Nephron progenitor cell (in vitro differentiated cells): Measurements from ENCODE around the gene RIN2.

ENCODE experiments used
- DNase-seq: peaks from one replicate; pipeline ENCODE4 v3.0.0; 2021
- H3K27ac Mint-ChIP-seq: 2 replicates; pipeline ENCODE4 v1.8.0; 2021; ENCODE audit warnings: mild to moderate bottlenecking, moderate library complexity, mixed read lengths
- H3K27me3 Mint-ChIP-seq: 2 replicates; pipeline ENCODE4 v1.8.0; 2021; ENCODE audit warnings: mild to moderate bottlenecking, low read depth, mixed read lengths; ENCODE audit not compliant: poor library complexity
- H3K36me3 Mint-ChIP-seq: 2 replicates; pipeline ENCODE4 v1.8.0; 2021; ENCODE audit warnings: low read depth, mixed read lengths
- H3K4me1 Mint-ChIP-seq: 2 replicates; pipeline ENCODE4 v1.8.0; 2021; ENCODE audit warnings: mixed read lengths
- H3K4me3 Mint-ChIP-seq: 2 replicates; pipeline ENCODE4 v1.8.0; 2021; ENCODE audit warnings: mild to moderate bottlenecking, moderate library complexity, mixed read lengths
- H3K9me3 Mint-ChIP-seq: 2 replicates; pipeline ENCODE4 v1.8.0; 2021; ENCODE audit warnings: mild to moderate bottlenecking, moderate library complexity, mixed read lengths
- CTCF ChIP-seq: fragments of 200-600 bp; sonication (generic); IDR thresholded peaks from 2 replicates; pipeline ENCODE4 v1.5.0; 2021; ENCODE audit warnings: antibody characterized with exemption

RIN2 gene

GRCh38 chr20:19786311-19786710, 28.3 kb downstream of the RIN2 start:
- TF ChIP-seq CTCF: no peak
- Mint-ChIP-seq H3K4me1 (peaks cover 43% of the 10 kb centered on the region), H3K27ac (peak overlapping the region; percentile 97), H3K36me3 (peaks cover 49% of the 10 kb centered on the region), H3K4me3 (no peak overlapping the region), H3K9me3 (peaks cover 26% of the 10 kb centered on the region), H3K27me3 (no peaks in the 10 kb centered on the region)
- no peak for DNase-seq

GRCh38 chr20:19787366-19787765, 29.3 kb downstream of the RIN2 start:
- no peaks in the 10 kb centered on the region for H3K27me3 Mint-ChIP-seq
- H3K36me3 Mint-ChIP-seq: peaks cover 53% of the 10 kb centered on the region
- no peak for DNase-seq
- H3K27ac Mint-ChIP-seq: no peak overlapping the region
- H3K9me3 Mint-ChIP-seq: peaks cover 26% of the 10 kb centered on the region
- H3K4me1 Mint-ChIP-seq: peaks cover 43% of the 10 kb centered on the region
- H3K4me3 Mint-ChIP-seq: no peak overlapping the region
- TF ChIP-seq CTCF: no peak

GRCh38 chr20:19789009-19789408, 31.0 kb downstream of the RIN2 start:
- no peaks in the 10 kb centered on the region for H3K27me3 Mint-ChIP-seq
- no peak for TF ChIP-seq CTCF
- H3K4me3 Mint-ChIP-seq: no peak overlapping the region
- peaks cover 33% of the 10 kb centered on the region for H3K4me1 Mint-ChIP-seq
- H3K9me3 Mint-ChIP-seq: peaks cover 26% of the 10 kb centered on the region
- H3K36me3 Mint-ChIP-seq: peaks cover 48% of the 10 kb centered on the region
- no peak overlapping the region for H3K27ac Mint-ChIP-seq
- no peak for DNase-seq

GRCh38 chr20:19789446-19789845, 31.4 kb downstream of the RIN2 start:
- Mint-ChIP-seq H3K27me3 (no peaks in the 10 kb centered on the region), H3K9me3 (peaks cover 26% of the 10 kb centered on the region), H3K27ac (no peak overlapping the region), H3K4me1 (peaks cover 30% of the 10 kb centered on the region), H3K4me3 (no peak overlapping the region), H3K36me3 (peaks cover 48% of the 10 kb centered on the region)
- no peak for DNase-seq
- TF ChIP-seq CTCF: no peak

GRCh38 chr20:19791887-19792286, 33.8 kb downstream of the RIN2 start:
- DNase-seq: no peak
- peaks cover 20% of the 10 kb centered on the region for H3K4me1 Mint-ChIP-seq
- TF ChIP-seq CTCF: no peak
- H3K27me3 Mint-ChIP-seq: no peaks in the 10 kb centered on the region
- no peak overlapping the region for H3K27ac Mint-ChIP-seq
- peaks cover 39% of the 10 kb centered on the region for H3K36me3 Mint-ChIP-seq
- no peak overlapping the region for H3K4me3 Mint-ChIP-seq
- H3K9me3 Mint-ChIP-seq: peaks cover 26% of the 10 kb centered on the region

GRCh38 chr20:19793716-19794115, 35.7 kb downstream of the RIN2 start:
- Mint-ChIP-seq H3K9me3 (peaks cover 15% of the 10 kb centered on the region), H3K27ac (peak overlapping the region; percentile 52)
- no peak for TF ChIP-seq CTCF

More at GRCh38 chr20:19793716-19794115, 35.7 kb downstream of the RIN2 start:
- no peak overlapping the region for H3K4me3 Mint-ChIP-seq
- H3K27me3 Mint-ChIP-seq: no peaks in the 10 kb centered on the region
- DNase-seq: no peak
- peaks cover 20% of the 10 kb centered on the region for H3K4me1 Mint-ChIP-seq
- H3K36me3 Mint-ChIP-seq: peaks cover 39% of the 10 kb centered on the region
